OCI-LY7 (cell line): ENCODE data around the gene RPL39L. TPM values are rescaled to one million over a fixed set of nuclear protein-coding genes. Genes with fewer than 3 reads are reported as not detected.

ENCODE experiments used
- BruUV-seq: library from RNA; stranded (reverse); fragments of 400-500 nt; replicated peaks from 2 replicates; lab custom pipeline; 2021; lab: Mats Ljungman, UMichigan
- CTCF ChIA-PET: fragments of 300-600 bp; sonication (Branson Sonifier 250); formaldehyde crosslinking; loops from one replicate; lab custom pipeline; 2022; ENCODE audit warnings: antibody characterized with exemption; ENCODE audit not compliant: unreplicated experiment; lab: Charles Lee
- POLR2A ChIA-PET: fragments of 300-600 bp; sonication (Branson Sonifier 250); formaldehyde crosslinking; loops from one replicate; lab custom pipeline; 2022; ENCODE audit warnings: antibody characterized with exemption; lab: Charles Lee
- DNase-seq: peaks from one replicate; pipeline ENCODE4 v3.0.0-alpha.2; 2015; ENCODE audit warnings: low spot score
- H2AFZ ChIP-seq: fragments of 200-600 bp; sonication (generic), shearing (Covaris generic); 2 replicates; pipeline ENCODE4 v1.6.1; 2014; ENCODE audit warnings: mild to moderate bottlenecking, antibody characterized with exemption, low read length, moderate library complexity
- H3K27ac ChIP-seq: fragments of 200-600 bp; sonication (generic); 2 replicates; pipeline ENCODE4 v1.5.1; 2014; ENCODE audit warnings: mixed run types, low read depth, mild to moderate bottlenecking, moderate library complexity, low read length, inconsistent platforms; ENCODE audit not compliant: poor library complexity, severe bottlenecking
- H3K36me3 ChIP-seq: fragments of 200-600 bp; sonication (generic); 2 replicates; pipeline ENCODE4 v1.6.1; 2014; ENCODE audit warnings: mild to moderate bottlenecking, antibody characterized with exemption, low read length, moderate library complexity, mixed read lengths; ENCODE audit not compliant: insufficient read depth
- H3K4me1 ChIP-seq: fragments of 200-600 bp; sonication (generic); 2 replicates; pipeline ENCODE4 v1.5.1; 2014; ENCODE audit warnings: mild to moderate bottlenecking, low read length; ENCODE audit not compliant: insufficient read depth, poor library complexity, severe bottlenecking
- H3K4me2 ChIP-seq: fragments of 200-600 bp; sonication (generic); 2 replicates; pipeline ENCODE4 v1.6.1; 2014; ENCODE audit warnings: mild to moderate bottlenecking, low read length
- H3K4me3 ChIP-seq: fragments of 200-600 bp; sonication (generic); 2 replicates; pipeline ENCODE4 v1.5.1; 2014; ENCODE audit warnings: mild to moderate bottlenecking, low read depth, low read length; ENCODE audit not compliant: poor library complexity, severe bottlenecking
- H3K79me2 ChIP-seq: fragments of 200-600 bp; sonication (generic); 2 replicates; pipeline ENCODE4 v1.6.1; 2016; ENCODE audit warnings: low read depth, mild to moderate bottlenecking, low read length, moderate library complexity, mixed read lengths; ENCODE audit not compliant: insufficient read depth
- H3K9me2 ChIP-seq: fragments of 200-600 bp; sonication (generic); 2 replicates; pipeline ENCODE4 v1.6.1; 2016; ENCODE audit warnings: mild to moderate bottlenecking, low read length, mixed read lengths; ENCODE audit not compliant: insufficient read depth
- H3K9me3 ChIP-seq: fragments of 200-600 bp; sonication (generic); 2 replicates; pipeline ENCODE4 v1.6.1; 2014; ENCODE audit warnings: mild to moderate bottlenecking, mixed run types, low read length, mixed read lengths
- H4K20me1 ChIP-seq: fragments of 200-600 bp; sonication (generic); 2 replicates; pipeline ENCODE4 v1.6.1; 2014; ENCODE audit warnings: mild to moderate bottlenecking, antibody characterized with exemption, low read length, moderate library complexity, mixed read lengths; ENCODE audit not compliant: insufficient read depth
- EZH2phosphoT487 ChIP-seq: fragments of 200-600 bp; sonication (generic); IDR thresholded peaks from 2 replicates; pipeline ENCODE4 v1.6.1; 2018; ENCODE audit warnings: low read depth, borderline replicate concordance, mild to moderate bottlenecking, mixed run types, antibody characterized with exemption, low read length, moderate library complexity, mixed read lengths
- intact Hi-C: fragments of 100-400 bp; cut with micrococcal nuclease; formaldehyde crosslinking; loops from one replicate; pipeline ENCODE4 v1.10.0; 2022; ENCODE audit not compliant: unreplicated experiment
- total RNA-seq, 2 experiments: library from RNA; depleted of rRNA in 1 of 2; stranded (reverse); fragments of >200 nt in 1 of 2; shearing (Covaris generic) in 1 of 2; gene quantifications; 2 replicates each; pipeline ENCODE4 v1.2.3, GENCODE V29; 2014 to 2022
- TF ChIP-seq, protein P1 (sequence below): fragments of 200-600 bp; sonication (generic); conservative IDR thresholded peaks from 2 replicates; pipeline ENCODE4 v1.5.1; 2014; ENCODE audit warnings: mild to moderate bottlenecking, antibody characterized with exemption, low read length, moderate library complexity, mixed read lengths

RPL39L gene
- total RNA-seq, 2 experiments from 2014 or later = 46.5 to 79.2 TPM

DNA sequence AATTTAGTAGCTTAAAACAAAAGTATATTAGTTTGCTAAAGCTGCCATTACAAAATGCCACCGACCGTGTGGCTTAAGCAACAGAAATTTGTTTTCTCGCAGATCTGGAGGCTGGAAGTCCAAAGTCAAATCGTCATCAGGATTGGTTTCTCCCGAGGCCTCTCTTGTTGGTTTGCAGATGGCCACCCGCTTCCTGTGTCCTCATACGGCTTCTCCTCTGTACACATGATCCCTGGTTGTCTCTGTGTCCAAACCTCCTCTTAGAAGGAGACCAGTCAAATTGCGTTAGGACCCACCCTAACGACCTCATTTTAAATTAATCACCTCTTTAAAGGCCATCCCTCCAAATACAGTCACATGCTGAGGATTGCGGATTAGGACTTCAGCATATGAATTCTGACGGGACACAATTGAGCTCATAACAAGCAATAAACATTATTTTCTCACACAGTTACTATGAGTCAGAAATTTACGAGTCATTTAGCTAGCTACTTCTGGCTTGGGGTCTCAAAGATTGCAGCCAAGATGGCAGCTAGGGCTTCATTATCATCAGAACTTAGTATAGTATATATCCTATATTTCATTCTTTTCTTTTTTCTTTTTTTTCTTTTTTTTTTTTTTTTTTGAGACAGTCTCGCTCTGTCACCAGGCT lies 58.4 kb downstream of the RPL39L start:
- Histone ChIP-seq H3K4me2 (no peak overlapping the region), H3K9me2 (no peaks in the 10 kb centered on the region), H3K79me2 (no peaks in the 10 kb centered on the region), H3K4me1 (peaks cover 4% of the 10 kb centered on the region), H3K27ac (no peak overlapping the region), H3K36me3 (peaks cover 40% of the 10 kb centered on the region), H2AFZ (no peak overlapping the region), H4K20me1 (0 out of 2 replicates have a peak, but pooled peaks cover 4% of the 10 kb centered on the region), H3K4me3 (no peak overlapping the region), H3K9me3 (no peaks in the 10 kb centered on the region)
- POLR2A ChIA-PET = interaction anchor here (0.6 to 0.7 kb wide), 3 partner anchors 32 to 122 kb away, joined by 3 to 4 read pairs (median 4); no protein-coding TSS in a partner anchor
- no peak for DNase-seq
- CTCF ChIA-PET = no interaction called here
- no TSS peak for BruUV-seq
- intact Hi-C loops = no loop called here
- TF ChIP-seq, protein P1, sequence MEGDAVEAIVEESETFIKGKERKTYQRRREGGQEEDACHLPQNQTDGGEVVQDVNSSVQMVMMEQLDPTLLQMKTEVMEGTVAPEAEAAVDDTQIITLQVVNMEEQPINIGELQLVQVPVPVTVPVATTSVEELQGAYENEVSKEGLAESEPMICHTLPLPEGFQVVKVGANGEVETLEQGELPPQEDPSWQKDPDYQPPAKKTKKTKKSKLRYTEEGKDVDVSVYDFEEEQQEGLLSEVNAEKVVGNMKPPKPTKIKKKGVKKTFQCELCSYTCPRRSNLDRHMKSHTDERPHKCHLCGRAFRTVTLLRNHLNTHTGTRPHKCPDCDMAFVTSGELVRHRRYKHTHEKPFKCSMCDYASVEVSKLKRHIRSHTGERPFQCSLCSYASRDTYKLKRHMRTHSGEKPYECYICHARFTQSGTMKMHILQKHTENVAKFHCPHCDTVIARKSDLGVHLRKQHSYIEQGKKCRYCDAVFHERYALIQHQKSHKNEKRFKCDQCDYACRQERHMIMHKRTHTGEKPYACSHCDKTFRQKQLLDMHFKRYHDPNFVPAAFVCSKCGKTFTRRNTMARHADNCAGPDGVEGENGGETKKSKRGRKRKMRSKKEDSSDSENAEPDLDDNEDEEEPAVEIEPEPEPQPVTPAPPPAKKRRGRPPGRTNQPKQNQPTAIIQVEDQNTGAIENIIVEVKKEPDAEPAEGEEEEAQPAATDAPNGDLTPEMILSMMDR = no peak
- no peak for TF ChIP-seq EZH2phosphoT487

DNA sequence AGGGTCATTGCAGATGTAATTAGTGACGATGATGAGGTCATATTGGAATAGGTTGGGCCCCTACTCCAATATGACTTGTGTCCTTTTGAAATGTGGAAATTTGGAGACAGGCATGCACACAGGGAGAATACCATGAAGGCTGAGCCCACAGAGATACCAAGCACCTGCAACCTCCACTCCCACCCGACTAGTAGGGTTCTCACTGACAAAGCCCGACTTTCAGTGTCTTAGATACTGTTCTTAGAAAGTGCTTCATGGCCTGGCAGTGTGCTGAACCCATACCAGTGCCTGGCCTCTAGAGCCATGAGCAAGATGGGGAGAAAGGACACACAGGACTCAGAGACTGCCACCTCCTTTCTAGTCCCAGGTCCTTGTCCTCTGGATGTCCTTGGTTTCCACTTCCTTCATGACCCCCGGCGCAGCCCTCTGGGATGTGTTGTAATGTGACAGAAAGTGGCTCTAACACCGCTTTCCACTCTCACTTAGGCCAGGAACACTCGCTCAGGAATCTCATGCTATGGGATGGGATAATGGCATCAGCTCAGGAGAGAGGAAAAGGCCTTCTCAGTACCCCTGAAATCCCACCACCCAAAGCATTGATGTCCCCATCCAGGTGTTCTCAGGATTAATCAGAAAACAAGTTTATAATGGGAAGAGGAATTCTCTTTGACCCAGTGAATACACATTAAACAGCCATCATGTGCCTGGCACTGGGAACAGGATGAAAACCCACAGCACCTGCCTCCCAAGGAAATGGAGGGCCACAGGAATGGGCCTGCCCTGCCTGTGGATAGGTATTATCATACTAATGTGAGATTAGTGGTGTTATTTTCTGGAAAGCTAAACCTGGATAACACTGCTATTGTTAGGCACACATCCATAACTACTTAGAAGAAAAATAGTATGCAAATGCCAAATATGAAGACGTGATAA lies 59.9 kb downstream of the RPL39L start:
- Histone ChIP-seq H3K9me2 (no peaks in the 10 kb centered on the region), H3K9me3 (no peaks in the 10 kb centered on the region), H3K4me1 (peaks cover 3% of the 10 kb centered on the region), H3K27ac (peak overlapping the region; percentile 2), H3K4me2 (no peak overlapping the region), H3K79me2 (no peaks in the 10 kb centered on the region), H3K4me3 (no peak overlapping the region), H2AFZ (no peak overlapping the region), H3K36me3 (peaks cover 56% of the 10 kb centered on the region), H4K20me1 (0 out of 2 replicates have a peak, but pooled peaks cover 4% of the 10 kb centered on the region)
- ChIA-PET POLR2A (no interaction called here), CTCF (no interaction called here)
- TF ChIP-seq EZH2phosphoT487 = no peak
- TF ChIP-seq, protein P1 = no peak
- DNase-seq = no peak
- BruUV-seq = no TSS peak
- intact Hi-C loops = no loop called here
